IMR-90 (cell line): ENCODE results near the gene CROCC2.

Source experiments
- CEBPB ChIP-seq: IDR thresholded peaks from 2 replicates; pipeline ENCODE4 v1.6.1; 2012; ENCODE audit warnings: low read depth, low read length, improper control_type of control experiment
- CTCF ChIP-seq: conservative IDR thresholded peaks from 2 replicates; pipeline ENCODE4 v1.5.1; 2012; ENCODE audit warnings: mild to moderate bottlenecking, low read depth, low read length, improper control_type of control experiment
- MXI1 ChIP-seq: IDR thresholded peaks from 2 replicates; pipeline ENCODE4 v1.6.1; 2012; ENCODE audit warnings: low read depth, mild to moderate bottlenecking, low read length, moderate library complexity, borderline replicate concordance
- POLR2A ChIP-seq: IDR thresholded peaks from 2 replicates; pipeline ENCODE4 v1.6.1; 2012; ENCODE audit warnings: mild to moderate bottlenecking, low read depth, low read length
- RAD21 ChIP-seq: IDR thresholded peaks from 2 replicates; pipeline ENCODE4 v1.6.1; 2012; ENCODE audit warnings: low read length, improper control_type of control experiment
- RCOR1 ChIP-seq: IDR thresholded peaks from 2 replicates; pipeline ENCODE4 v1.6.1; 2012; ENCODE audit warnings: mild to moderate bottlenecking, low read length, improper control_type of control experiment; ENCODE audit not compliant: insufficient replicate concordance
- SMC3 ChIP-seq: fragments of 150-350 bp; IDR thresholded peaks from 2 replicates; pipeline ENCODE4 v1.6.1; 2016; ENCODE audit warnings: low read depth, mild to moderate bottlenecking, antibody characterized with exemption, low read length, moderate library complexity

- no peak for TF ChIP-seq CTCF
- TF ChIP-seq RAD21 = no peak
- no peak for TF ChIP-seq RCOR1
- no peak for TF ChIP-seq POLR2A
- TF ChIP-seq SMC3 = no peak
- TF ChIP-seq MXI1 = no peak
- TF ChIP-seq CEBPB = no peak
These were observed 20.6 kb downstream of the CROCC2 start for GRCh38 chr2:240926516-240927389.
